ENCODE data around the gene ZNRD2.

GRCh38 chr11:65571420-65571819 is 1.1 kb downstream of the ZNRD2 start:
- TF ChIP-seq POLR2A (IDR thresholded peaks at IDR 0.05), result no peak
- TF ChIP-seq CTCF (IDR thresholded peaks at IDR 0.05), result no peak
